COLO668 (cell line): ENCODE data around the gene DNAH10.

ENCODE experiments used
- DNase-seq: peaks from one replicate; lab custom pipeline; 2025; ENCODE audit not compliant: unreplicated experiment; lab: John Stamatoyannopoulos, UW

Gene DNAH10, protein sequence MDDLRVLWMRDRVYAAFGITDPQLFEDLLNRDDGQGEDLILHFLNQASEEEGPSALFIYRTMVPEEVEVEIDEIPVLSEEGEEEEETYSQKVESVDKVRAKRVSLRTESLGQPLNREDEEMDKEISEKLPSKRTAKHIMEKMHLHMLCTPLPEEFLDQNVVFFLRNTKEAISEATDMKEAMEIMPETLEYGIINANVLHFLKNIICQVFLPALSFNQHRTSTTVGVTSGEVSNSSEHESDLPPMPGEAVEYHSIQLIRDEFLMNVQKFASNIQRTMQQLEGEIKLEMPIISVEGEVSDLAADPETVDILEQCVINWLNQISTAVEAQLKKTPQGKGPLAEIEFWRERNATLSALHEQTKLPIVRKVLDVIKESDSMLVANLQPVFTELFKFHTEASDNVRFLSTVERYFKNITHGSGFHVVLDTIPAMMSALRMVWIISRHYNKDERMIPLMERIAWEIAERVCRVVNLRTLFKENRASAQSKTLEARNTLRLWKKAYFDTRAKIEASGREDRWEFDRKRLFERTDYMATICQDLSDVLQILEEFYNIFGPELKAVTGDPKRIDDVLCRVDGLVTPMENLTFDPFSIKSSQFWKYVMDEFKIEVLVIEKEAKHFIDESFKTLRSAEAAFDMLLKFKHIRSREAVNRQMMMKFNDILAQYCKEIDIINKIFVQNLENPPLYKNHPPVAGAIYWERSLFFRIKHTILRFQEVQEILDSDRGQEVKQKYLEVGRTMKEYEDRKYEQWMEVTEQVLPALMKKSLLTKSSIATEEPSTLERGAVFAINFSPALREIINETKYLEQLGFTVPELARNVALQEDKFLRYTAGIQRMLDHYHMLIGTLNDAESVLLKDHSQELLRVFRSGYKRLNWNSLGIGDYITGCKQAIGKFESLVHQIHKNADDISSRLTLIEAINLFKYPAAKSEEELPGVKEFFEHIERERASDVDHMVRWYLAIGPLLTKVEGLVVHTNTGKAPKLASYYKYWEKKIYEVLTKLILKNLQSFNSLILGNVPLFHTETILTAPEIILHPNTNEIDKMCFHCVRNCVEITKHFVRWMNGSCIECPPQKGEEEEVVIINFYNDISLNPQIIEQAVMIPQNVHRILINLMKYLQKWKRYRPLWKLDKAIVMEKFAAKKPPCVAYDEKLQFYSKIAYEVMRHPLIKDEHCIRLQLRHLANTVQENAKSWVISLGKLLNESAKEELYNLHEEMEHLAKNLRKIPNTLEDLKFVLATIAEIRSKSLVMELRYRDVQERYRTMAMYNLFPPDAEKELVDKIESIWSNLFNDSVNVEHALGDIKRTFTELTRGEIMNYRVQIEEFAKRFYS (N-terminal part only)

DNA sequence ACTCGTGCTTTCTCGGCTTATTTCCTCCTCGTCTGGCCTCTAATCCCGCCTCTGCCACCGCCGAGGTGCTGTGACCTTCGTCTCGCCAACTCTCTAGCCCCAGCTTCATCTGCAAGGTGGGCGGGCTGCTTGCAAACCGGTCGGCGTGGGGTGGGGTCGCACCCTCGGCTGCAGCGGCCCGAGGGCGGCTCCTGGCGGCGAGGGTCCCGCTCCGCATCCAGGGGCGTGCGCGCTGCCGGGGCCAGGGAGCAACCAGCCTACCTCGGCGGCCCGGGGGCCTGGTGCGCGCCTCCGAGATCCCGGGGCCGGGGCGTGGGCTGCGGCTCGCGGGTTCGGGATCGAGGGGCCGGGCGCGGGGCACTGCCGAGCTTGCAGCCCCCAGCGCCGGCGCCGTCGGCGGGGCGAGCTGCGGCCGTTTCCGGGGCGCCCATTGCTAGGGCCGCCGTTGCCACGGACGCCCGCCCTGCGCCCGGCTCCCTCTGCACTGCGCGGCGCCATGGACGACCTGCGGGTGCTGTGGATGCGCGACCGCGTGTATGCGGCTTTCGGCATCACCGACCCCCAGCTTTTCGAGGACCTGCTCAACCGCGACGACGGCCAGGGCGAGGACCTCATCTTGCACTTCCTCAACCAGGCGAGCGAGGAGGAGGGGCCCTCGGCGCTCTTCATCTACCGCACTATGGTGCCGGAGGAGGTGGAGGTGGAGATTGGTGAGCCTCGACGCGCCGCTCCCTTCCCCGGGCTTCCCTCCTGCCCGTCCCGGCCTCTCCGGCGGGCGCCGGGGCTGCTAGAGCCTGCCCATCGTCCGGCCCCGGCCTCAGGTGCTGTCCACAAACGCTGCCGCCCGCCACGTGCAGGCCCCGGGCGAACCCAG, at the start of gene DNAH10:
Gene DNAH10 (plus strand): TSS at position 461 of the 874 bp plus-strand sequence. CDS start 36 bp downstream, at position 497.
- no peak for DNase-seq

DNA sequence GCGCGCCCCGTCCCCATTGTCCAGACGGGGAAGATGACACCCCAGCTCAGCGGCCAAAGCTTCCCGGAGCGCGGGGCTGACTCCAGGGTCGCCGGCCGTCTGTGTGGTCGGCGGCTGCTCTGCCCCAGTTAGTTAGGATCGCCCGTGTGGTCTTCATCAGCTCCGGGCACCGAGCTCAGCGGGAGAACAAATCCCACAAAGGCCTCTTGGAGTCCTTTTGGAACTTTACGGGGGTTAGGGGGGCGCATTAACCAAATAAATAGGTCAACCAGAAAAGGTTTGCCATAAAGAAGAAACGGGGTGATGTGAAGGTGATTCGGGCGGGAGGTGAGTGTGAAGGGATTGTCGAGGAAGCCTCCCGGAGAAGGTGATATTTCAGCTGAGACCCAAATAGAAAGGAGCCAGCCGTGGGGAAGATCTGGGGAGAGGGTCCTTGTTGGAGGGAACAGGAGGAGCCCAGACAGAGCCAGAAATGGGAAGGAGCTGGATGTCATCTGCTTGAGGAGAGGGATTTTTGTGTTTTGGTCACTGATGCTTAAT, 49.3 kb upstream of the DNAH10 start:
- DNase-seq, result peak; percentile 28

DNA sequence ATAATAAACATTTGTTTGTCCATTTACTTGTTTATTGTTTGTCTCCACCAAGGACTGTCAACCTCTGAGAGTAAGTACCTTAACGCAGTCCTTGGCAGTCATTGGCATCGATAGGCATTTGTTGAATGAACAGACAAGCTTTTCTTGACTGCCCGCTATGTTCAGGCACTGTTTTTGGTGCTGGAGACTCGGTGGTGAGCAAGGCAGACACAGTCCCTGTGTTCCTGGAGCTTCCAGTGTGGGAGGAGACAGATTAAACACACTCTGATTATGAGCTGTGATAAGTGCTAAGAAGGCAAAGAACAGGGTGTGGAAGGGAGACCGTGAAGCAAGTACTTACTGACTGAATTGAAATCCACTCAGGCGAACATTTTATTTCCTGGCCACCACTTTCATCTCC, 48.7 kb upstream of the DNAH10 start:
- peak; percentile 20 for DNase-seq

DNA sequence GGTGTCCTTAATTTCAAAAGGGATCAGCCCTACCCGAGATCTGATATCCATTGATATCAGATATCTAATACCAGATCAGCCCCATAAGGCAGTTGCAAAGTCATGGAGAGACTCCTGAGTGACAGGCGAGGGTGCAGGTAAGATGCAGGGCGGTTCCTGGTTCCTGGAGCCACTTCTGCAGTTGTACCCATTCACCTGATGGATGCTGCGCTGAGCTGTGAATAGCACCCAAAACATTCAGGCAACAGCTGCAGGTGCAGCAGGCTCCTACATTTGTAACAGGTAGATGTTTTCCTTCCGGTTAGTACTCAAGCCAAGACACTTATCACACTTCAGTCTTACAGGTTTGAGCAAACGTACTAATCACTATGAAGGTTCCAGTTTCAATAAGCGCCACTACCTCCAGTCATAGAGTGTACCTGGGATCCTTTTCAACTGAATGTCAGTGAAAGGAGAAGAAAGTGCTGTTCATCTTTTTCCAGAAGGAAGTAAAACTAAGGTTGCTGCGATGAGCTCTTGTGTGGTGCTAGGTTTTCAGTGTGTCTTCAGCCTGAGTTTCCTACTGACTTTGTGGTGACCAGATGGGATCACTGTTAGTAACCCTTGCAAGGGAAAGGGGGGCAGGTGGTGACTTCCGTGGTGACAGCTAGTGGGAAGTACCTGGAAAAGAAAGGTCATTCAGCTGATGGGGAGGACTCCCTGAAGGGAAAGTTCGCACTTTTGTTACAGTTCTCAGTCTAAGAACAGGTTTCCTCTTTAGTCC, 48.1 kb upstream of the DNAH10 start:
- DNase-seq, result peak; percentile 11

DNA sequence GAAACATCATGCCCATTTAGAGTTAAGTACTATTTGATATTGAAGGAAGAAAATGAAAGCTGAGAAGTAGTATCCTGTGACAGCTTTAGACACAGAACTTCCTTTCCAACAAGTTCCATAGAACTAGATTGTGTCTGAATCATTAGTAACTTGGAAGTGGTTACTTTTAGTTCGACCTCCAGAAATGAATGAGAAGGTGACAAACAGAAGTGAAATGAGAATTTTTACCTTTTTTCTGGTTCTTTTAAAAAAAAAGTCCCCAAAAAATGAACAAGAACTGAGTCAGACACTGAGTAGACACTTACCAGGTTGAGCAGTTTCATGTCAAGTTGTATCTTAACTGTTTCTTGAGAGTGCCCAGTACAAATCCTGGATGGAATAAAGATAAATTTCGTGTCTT, 46.9 kb upstream of the DNAH10 start:
- DNase-seq, result no peak

DNA sequence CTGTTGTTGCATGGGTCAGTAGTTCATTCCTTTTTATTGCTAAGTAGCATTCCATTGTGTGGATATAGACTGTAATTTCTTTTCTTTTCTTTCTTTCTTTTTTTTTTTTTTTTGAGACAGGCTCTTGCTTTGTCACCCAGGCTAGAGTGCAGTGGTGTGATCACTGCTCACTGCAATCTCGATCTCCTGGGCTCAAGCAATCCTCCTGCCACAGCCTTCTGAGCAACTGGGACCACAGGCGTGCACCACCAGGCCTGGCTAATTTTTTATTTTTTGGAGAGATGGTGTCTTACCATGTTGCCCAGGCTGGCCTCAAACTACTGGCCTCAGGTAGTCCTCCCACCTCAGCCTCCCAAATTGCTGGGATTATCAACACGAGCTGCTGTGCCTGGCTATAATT, 44.8 kb upstream of the DNAH10 start:
- no peak for DNase-seq

DNA sequence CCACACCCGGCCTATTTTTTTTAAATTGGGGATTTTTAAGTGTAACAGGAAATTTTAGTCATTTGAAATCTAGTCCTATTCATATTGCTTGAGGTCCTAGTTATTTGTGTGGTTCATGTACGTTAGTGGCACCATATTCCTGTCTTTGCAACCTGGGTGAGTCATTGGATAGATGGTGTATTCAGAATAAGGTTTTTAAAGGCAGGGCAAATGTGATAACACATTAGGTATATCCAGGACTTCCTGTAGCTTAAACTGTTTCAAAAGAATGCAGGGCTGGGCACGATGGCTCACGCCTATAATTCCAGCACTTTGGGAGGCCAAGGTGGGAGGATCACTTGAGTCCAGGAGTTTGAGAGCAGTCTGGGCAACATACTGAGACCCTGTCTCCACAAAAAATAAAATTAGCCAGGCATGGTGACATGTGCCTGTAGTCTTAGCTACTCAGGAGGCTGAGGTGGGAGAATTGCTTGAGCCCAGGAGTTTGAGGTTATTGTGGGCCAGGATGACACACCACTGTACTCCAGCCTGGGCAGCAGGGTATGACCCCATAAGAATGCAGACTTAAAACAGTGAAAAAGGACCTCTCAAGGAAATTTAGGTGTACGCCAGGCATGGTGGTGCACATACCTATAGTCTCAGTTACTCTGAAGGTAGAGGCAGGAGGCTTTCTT, 41.8 kb upstream of the DNAH10 start:
- no peak for DNase-seq

DNA sequence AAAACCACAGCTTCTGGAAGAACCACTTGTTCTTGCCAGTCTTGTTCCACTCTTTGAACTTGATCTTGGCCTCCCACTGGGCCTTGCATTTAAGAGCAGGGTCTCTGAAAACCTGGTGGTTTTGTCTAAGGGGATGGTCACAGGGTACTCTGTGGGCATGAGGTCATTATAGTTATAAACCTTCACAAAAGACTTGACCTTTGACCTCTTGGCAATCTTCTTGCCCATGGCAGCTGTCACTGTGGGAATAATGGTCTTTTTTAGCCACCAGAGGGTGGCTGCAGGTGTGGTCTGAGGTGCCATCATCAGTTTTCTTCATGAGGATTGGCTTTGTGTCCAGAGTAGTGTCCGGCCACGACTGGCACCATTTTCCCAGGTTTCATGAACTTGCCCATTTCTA, 40.9 kb upstream of the DNAH10 start:
- no peak for DNase-seq

DNA sequence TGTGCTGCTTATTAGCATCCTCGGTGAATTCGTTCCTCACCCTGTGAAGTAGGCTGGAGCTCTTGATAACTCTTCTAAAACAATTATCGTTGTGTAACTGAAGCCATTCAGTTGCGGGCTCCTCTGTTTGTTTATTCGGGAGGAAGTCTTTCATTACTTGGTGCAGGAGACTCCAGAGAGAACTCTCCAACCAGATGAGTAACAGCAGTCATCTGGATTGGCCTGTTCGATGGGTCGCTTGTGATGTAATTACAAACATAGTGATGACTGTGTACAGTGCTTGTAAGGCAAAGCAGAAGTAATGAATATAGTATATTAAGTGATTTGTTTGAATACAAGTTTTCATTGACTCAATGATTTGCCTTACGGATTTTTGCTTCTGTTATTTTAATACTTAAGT, 39.1 kb upstream of the DNAH10 start:
- no peak for DNase-seq

DNA sequence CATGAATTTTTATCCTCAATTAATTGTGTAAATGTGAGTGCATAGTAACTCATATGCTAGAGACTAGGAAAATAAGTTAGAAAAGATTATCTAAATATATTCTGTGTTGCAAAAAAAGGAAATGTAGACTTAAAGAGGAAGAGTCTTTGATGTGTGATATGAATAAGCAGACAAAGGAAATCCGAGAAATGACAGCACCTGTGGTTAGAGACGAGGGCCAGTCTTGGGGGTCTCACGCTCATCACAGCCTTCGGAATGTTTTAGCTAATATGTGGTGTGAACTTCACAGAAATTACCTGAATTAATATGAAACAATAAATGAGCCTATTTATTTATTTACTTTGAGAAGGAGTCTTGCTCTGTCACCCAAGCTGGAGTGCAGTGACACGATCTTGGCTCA, 38.3 kb upstream of the DNAH10 start:
- no peak for DNase-seq

DNA sequence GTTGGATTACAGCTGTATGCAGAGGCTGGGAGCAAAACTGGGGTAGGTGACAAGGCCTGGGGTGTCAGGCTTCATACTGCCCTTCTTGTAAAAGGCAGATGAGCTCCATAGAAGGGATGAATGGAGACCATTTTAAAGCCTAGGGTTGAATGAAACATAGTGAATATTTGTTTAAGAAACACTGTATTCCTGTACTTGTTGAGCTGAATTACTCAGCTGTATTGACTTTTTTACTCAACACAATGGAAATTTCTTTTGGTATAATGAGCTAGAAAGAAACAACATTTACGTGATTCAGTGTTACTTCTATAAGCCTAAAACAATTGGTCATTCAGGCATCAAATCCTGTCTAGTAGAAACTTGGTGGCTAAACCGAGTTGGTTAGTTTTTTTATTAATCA, 35.9 kb upstream of the DNAH10 start:
- DNase-seq, result no peak

DNA sequence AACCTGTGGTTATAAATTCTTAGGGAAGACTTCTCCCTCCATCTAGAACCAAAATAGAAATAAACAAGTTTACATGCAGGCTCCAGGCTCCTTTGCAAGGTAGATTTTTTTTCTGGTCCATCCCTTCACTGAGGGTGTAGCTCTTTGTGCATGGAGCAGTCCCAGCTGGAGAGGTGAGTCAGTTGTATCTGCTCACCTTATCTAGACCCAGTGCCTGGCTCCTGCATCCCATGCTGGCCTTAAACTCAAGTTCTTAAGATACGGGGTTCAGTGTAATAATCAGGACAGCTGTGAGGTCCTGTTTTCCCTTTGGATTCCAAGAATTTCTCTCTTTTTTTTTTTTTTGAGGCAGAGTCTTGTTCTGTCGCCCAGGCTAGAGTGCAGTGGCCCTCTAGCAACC, 35.1 kb upstream of the DNAH10 start:
- no peak for DNase-seq

DNA sequence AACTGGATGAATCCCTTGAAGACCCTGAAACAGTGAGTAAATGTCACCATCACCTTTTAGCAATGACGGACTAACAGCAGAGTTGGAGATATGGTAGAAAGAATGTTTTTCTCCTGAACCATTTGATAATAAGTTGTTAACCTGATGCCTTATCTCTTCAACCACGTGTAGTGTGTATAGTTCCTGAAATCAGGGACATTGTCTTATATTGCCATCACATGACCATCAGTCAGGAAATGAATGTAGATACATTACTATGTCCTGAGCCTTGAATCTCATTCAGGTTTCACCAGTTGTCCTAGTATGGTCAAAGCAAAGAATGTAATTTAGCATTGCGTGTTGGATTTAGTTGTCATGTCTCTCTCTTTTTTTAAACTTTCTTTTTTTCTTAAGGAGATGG, 34.2 kb upstream of the DNAH10 start:
- DNase-seq, result no peak

DNA sequence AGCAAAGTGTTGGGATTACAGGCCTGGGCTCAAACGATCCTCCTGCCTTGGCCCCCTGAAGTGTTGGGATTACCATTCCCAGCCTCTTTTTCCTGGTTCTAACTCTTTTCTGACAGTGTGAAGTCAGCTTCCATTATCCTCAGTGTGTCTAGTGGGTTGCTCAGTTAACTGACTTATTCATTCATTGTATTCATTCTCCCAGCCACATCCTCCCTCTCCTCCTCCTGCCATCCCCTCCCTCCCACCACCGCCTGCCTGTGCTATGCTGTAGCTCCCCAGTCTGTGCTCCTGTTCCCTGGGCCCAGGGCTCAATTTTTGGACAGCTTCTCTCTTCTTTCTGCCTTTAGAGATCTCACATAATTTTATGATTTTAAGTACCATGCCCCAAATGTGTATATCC, 30.5 kb upstream of the DNAH10 start:
- no peak for DNase-seq

DNA sequence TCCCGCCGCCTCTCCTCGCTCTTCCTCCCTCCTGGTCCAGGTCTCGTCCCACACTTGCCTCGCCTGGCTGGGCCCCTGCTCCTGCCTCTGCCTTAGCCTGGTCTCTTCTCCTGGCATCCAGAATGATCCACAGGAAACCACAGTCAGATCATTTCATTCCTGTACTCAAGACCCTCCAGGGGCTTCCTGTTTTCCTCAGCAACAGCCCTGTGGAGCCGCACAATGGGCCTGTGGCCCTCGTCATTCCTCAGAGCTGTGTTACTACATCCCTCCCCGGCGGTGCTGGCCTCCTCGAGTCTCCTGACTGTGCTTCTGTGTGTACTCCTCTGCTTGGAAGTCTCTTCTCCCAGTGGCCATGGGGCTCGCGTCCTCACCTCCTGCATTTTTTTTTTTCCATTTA, 29.9 kb upstream of the DNAH10 start:
- DNase-seq, result no peak

DNA sequence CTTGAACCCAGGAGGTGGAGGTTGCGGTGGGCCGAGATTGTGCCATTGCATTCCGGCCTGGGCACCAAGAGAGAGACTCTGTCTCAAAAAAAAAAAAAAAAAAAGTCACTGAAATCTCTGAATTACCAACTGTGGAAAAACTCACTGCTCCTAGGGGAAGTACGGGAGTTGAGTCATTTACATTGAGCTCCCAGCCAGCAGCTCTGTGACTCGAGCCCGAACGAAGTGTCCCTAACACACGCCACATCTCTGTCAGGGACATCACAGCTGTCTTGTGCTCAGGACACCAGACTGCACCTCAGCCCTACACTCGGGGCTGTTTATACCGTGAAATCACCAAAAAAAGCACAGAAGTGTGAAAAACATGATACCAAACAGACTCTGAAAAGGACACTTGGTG, 28.9 kb upstream of the DNAH10 start:
- no peak for DNase-seq

DNA sequence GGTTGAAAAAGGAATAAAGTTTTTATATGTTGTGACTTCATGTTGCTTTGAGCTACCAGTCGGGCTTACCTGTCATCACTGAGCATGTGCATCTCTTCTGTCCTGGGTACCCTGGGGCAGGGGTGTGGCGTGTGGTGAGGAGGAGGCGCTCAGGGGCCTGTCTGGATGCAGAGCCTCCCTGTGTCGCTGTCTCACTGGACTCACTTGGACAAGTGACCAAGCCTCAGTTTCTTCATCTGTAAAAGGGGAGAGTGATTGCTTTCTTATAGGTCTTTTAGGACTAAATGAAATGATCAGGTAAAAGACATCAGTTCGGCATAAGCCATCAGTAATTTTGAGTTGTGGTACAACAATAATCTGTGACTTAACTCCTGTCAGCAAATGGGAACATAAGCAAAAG, 27.8 kb upstream of the DNAH10 start:
- no peak for DNase-seq

DNA sequence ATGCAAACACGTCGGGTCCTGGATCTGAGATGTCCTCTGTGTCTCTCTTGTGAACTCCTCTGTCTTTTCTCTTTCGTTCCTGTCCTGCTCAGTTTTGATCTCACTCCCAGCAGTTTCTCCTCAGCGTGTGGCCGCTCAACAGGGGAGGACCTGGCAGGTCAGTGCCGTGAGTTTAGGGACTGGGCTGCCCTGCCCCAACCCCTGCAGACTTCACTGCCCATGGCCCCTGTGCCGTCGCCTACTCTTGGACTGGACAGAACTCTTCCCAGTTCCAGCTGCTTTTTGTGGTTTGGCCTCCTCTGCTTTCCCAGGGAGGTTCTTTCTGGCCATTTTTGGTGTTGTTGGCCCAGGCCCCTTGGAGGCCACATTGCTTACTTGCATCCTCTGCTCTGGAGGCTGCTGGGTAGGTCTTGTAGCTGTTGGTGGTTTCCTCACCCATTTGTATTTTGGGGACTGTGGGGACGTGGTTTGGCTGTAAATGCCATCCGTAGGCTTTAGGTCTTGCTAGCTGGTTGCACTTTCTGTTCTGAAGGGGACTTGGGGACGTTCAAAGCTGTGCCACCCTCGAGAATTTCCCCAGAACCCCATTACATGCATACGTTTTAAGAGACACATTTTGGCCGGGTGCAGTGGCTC, 20.0 kb upstream of the DNAH10 start:
- DNase-seq, result no peak
